Measurements from ENCODE around the gene SPIC. TPM values are rescaled to one million over a fixed set of nuclear protein-coding genes. Genes with fewer than 3 reads are reported as not detected.

SPIC gene
- total RNA-seq (2021) = not detected in 2 replicates
- long read RNA-seq = 0 reads

DNA sequence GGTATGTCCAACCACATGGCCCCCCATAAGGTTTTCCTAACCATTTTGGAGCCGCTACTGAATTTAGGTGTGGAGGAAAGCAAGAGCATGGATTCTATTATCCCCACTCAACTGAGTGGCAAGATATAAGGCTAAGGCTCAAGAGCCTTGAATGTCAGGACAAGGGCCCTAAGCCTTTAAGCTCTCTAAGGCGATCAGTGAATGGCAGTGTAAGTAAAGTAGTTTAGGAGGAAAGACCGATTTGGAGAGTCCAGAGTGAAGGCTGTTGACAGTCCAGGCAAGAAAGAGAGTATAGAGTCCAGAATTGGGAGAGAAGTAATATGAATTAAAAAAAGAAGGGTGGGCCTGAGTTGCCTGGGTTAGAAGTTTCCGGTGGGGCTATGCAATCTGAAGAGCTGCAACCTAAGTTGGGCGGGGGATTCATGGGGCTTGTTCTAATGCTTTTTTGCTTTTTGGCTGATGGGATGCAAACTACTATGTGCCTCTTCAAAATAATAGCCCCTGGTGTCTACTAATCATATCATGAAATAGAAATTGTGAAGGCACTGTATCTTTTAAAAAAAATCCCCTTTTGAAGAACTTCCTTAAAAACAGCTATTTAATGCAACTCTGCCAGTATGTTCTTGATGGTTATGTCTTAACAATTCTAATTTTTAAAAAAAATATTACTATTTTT is at the start of gene SPIC:
TSS of gene SPIC (plus strand) at position 626 of the 676 bp plus-strand sequence. CDS start 1,569 bp downstream, outside the sequence.
- H4K91ac ChIP-seq (ENCODE audit: insufficient read length, low read depth, low read length) = no peak within 1 kb of the TSS
- Mint-ChIP-seq H3K9me3 (no peaks in the 10 kb centered on the region), H3K27ac (no peak within 1 kb of the TSS), H3K4me1 (peaks cover 17 to 18% of the 10 kb centered on the region in 2 experiments), H3K4me3 (no peak within 1 kb of the TSS), H3K36me3 (ENCODE audit: insufficient read depth in 1 of 3, low read depth in 3 of 3) (no peaks in the 10 kb centered on the region), H3K27me3 (ENCODE audit: low read depth) (peaks cover 3% of the 10 kb centered on the region; the same call in 1 of the 2 replicates)
- no peak within 1 kb of the TSS for H3K23ac ChIP-seq (ENCODE audit: insufficient read length, low read depth, low read length)
- no peak within 1 kb of the TSS for H2AK5ac ChIP-seq (ENCODE audit: insufficient read length, low read length)
- no peak within 1 kb of the TSS for H4K5ac ChIP-seq (ENCODE audit: insufficient read length, low read depth, low read length)
- H3K4me2 ChIP-seq (ENCODE audit: insufficient read depth, insufficient read length, low read length) = no peak within 1 kb of the TSS
- no peak within 1 kb of the TSS for H2BK5ac ChIP-seq (ENCODE audit: insufficient read length, low read length)
- no peak within 1 kb of the TSS for H2AFZ ChIP-seq (ENCODE audit: low read length)
- TF ChIP-seq, protein P1, sequence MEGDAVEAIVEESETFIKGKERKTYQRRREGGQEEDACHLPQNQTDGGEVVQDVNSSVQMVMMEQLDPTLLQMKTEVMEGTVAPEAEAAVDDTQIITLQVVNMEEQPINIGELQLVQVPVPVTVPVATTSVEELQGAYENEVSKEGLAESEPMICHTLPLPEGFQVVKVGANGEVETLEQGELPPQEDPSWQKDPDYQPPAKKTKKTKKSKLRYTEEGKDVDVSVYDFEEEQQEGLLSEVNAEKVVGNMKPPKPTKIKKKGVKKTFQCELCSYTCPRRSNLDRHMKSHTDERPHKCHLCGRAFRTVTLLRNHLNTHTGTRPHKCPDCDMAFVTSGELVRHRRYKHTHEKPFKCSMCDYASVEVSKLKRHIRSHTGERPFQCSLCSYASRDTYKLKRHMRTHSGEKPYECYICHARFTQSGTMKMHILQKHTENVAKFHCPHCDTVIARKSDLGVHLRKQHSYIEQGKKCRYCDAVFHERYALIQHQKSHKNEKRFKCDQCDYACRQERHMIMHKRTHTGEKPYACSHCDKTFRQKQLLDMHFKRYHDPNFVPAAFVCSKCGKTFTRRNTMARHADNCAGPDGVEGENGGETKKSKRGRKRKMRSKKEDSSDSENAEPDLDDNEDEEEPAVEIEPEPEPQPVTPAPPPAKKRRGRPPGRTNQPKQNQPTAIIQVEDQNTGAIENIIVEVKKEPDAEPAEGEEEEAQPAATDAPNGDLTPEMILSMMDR (conservative IDR thresholded peaks at IDR 0.05) = no peak
- no peaks in the 10 kb centered on the region for H3K79me1 ChIP-seq (ENCODE audit: insufficient read depth, low read depth, low read length, poor library complexity, severe bottlenecking)
- no peak within 1 kb of the TSS for H3K14ac ChIP-seq (ENCODE audit: insufficient read depth, low read length)
- no peaks in the 10 kb centered on the region for H3K9me3 ChIP-seq (ENCODE audit: control insufficient read depth, low read depth, low read length)
- H3K23me2 ChIP-seq (ENCODE audit: insufficient read length, low read depth, low read length, poor library complexity, severe bottlenecking) = no peaks in the 10 kb centered on the region
- no peaks in the 10 kb centered on the region for H3K27me3 ChIP-seq (ENCODE audit: insufficient read depth, low read length)
- H3K4me1 ChIP-seq (ENCODE audit: insufficient read depth, low read length) = peaks cover 4% of the 10 kb centered on the region; the same call in 1 of the 2 replicates
- H4K8ac ChIP-seq (replicated peaks; ENCODE audit: insufficient read length, low read depth, low read length) = no peak within 1 kb of the TSS
- H3K18ac ChIP-seq (ENCODE audit: insufficient read length, low read depth, low read length) = no peak within 1 kb of the TSS
- H2BK20ac ChIP-seq (ENCODE audit: low read depth, low read length, poor library complexity, severe bottlenecking) = no peak within 1 kb of the TSS
- no peaks in the 10 kb centered on the region for H4K20me1 ChIP-seq (ENCODE audit: control insufficient read depth, insufficient read depth, insufficient read length)
- no peaks in the 10 kb centered on the region for H3K79me2 ChIP-seq (ENCODE audit: insufficient read depth, low read length)
- no peak within 1 kb of the TSS for H2BK15ac ChIP-seq (ENCODE audit: low read depth, low read length)
- H2BK12ac ChIP-seq (ENCODE audit: insufficient read length, low read depth, low read length) = no peak within 1 kb of the TSS
- no peak within 1 kb of the TSS for H3K56ac ChIP-seq (ENCODE audit: insufficient read length, low read depth, low read length)
- no peak within 1 kb of the TSS for H3K9ac ChIP-seq (ENCODE audit: extremely low read depth, insufficient read length, low read length)
- DNase-seq = no peak
- no peak within 1 kb of the TSS for H2BK120ac ChIP-seq (ENCODE audit: low read depth, low read length, poor library complexity, severe bottlenecking)
- no peak within 1 kb of the TSS for H3K4ac ChIP-seq (ENCODE audit: low read depth, low read length)
- no peak within 1 kb of the TSS for H3T11ph ChIP-seq (ENCODE audit: low read length)
- WGBS (ENCODE audit: extremely low coverage, insufficient read length, low lambda C conversion rate) = no CpG with 5 or more reads among the region's 5 CpGs
- no peak within 1 kb of the TSS for H3K27ac ChIP-seq (ENCODE audit: insufficient read length, low read depth, low read length)
